HFF-Myc (cell line): ENCODE measurements around the gene TJP1.

Experiments used
- DNase-seq: peaks from one replicate; pipeline ENCODE4 v3.0.0-alpha.2; 2011; ENCODE audit warnings: low read depth; ENCODE audit errors: extremely low read depth
- H3K4me3 ChIP-seq: replicated peaks from 2 replicates; pipeline ENCODE4 v1.5.1; 2011; ENCODE audit warnings: low read depth, mild to moderate bottlenecking, control low read depth, low read length
- CTCF ChIP-seq: IDR thresholded peaks from 2 replicates; pipeline ENCODE4 v1.5.1; 2012; ENCODE audit warnings: mild to moderate bottlenecking, low read depth, low read length, control low read depth; ENCODE audit errors: missing control alignments

Gene TJP1

GRCh38 chr15:29822100-29822683, at the start of gene TJP1:
Gene TJP1, minus strand, starts transcription at chr15:29822468. Its CDS starts 440 bp downstream, at chr15:29822028.
- TF ChIP-seq CTCF: no peak
- DNase-seq: no peak
- peak within 1 kb of the TSS; percentile 62 for H3K4me3 ChIP-seq

DNA sequence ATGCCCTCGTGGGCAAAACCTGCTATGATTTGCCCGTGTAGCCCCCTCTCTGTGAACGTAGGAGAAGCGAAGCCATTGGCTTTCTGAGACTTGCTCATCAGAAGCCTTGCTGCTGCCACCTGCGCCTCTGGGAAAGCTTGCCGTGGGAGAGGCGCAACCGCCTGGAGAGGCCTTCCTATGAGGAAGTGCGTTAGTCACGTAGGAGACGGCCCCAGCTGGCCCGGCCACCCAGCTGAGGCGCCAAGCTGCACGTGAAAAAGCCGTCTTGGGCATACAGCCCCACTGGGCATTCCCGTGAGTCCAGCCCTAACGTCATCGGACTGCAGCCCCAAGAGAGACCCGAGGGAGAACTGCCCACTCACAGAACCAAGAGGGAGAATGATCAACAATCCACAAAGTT, 49.1 kb upstream of the TJP1 start:
- no peak for TF ChIP-seq CTCF
- no peak for DNase-seq
- no peak overlapping the region for H3K4me3 ChIP-seq

- DNase-seq: no peak
- no peak for TF ChIP-seq CTCF
- H3K4me3 ChIP-seq: no peak overlapping the region
Observed at GRCh38 chr15:29870495-29871151, 48.4 kb upstream of the TJP1 start.

- no peak for TF ChIP-seq CTCF
- no peak for DNase-seq
Observed at GRCh38 chr15:29867241-29868000, 45.2 kb upstream of the TJP1 start.

DNA sequence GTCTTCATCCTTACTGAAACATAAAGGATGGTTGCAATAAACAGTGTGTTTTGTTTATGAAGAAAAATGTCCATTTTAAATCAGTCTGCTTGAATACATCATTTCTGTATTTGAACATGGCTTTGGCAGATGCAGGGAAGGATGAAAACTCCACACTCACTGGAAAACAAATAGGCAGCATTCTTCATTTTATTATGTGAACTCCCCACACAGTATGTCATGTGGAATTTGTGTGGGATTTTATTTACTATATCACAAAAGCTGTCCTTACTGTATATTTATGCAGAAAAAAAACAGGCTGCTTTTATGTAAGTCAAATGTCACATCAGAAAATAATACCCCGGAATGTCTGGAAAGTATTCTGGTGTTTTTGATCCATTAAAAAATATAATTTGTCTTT, 44.1 kb upstream of the TJP1 start:
- no peak overlapping the region for H3K4me3 ChIP-seq
- no peak for TF ChIP-seq CTCF
- no peak for DNase-seq

More at GRCh38 chr15:29867241-29868000, 45.2 kb upstream of the TJP1 start:
- H3K4me3 ChIP-seq: no peak overlapping the region

DNA sequence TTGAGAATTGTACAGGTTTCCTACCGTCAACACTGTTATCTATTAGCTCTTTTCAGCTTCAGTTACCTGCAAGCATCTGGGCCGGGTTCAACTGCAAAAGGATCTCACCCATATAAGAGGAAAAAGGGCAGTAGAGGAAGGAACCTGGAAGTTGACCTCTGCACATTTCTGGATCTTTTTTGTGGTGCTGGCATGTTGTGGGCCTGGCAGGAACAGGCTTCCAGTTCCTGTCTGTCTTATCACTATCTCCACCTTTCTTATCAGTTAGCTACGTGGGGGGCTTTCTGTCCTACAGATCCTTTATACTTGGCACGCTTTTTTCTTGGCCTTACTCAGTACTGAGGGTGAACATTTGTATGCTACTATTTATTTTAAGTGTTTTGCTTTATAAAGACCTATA, 42.2 kb upstream of the TJP1 start:
- no peak overlapping the region for H3K4me3 ChIP-seq
- DNase-seq: no peak
- no peak for TF ChIP-seq CTCF
